Tibial nerve (tissue), 4 donors: ENCODE data around the gene USP17L10. TPM values are rescaled to one million over a fixed set of nuclear protein-coding genes. Genes with fewer than 3 reads are reported as not detected.
"Not testable (repeated sequence)": the region's sequence is repeated elsewhere in the genome, so short reads cannot be mapped to it uniquely, and the experiment has no call there.

Source experiments
- DNase-seq, 2 donors: peaks; one replicate each; pipeline ENCODE4 v3.0.0-alpha.2; 2019; ENCODE audit warnings: low spot score in 2 of 2
- H3K27ac ChIP-seq, 4 donors: fragments of 200-600 bp; sonication (generic) in 3 of 4; one replicate each; pipeline ENCODE4 v1.5.1; 2017 to 2019; ENCODE audit warnings: mild to moderate bottlenecking in 1 of 4
- H3K27me3 ChIP-seq, 2 donors: fragments of 200-600 bp; sonication (generic) in 1 of 2; one replicate each; pipeline versions ENCODE4 v1.5.1 to v1.6.0; 2017 to 2019
- H3K36me3 ChIP-seq, 3 donors: fragments of 200-600 bp; sonication (generic); one replicate each; pipeline ENCODE4 v1.5.1; 2018 to 2019
- H3K4me1 ChIP-seq, 4 donors: fragments of 200-600 bp; sonication (generic) in 3 of 4; one replicate each; pipeline ENCODE4 v1.5.1; 2017 to 2019
- H3K4me3 ChIP-seq, 4 donors: fragments of 200-600 bp; sonication (generic) in 3 of 4; one replicate each; pipeline ENCODE4 v1.5.1; 2017 to 2019; ENCODE audit warnings: mild to moderate bottlenecking in 1 of 4, moderate library complexity in 1 of 4
- H3K9me3 ChIP-seq, 4 donors: fragments of 200-600 bp; sonication (generic) in 3 of 4; one replicate each; pipeline ENCODE4 v1.5.1; 2017 to 2019
- WGBS, 2 donors: methylation state at CpG; one replicate each; pipeline ENCODE4 v1.1.5; 2018; 5-methylcytosine and 5-hydroxymethylcytosine counted together
- total RNA-seq, 4 donors: library from RNA; depleted of rRNA; stranded (reverse); fragments of >200 nt; gene quantifications; one replicate each; pipeline ENCODE4 v1.1.0, GENCODE V29; 2016

The USP17L10 gene
- total RNA-seq, 4 donors from 2014 or later = not detected

DNA sequence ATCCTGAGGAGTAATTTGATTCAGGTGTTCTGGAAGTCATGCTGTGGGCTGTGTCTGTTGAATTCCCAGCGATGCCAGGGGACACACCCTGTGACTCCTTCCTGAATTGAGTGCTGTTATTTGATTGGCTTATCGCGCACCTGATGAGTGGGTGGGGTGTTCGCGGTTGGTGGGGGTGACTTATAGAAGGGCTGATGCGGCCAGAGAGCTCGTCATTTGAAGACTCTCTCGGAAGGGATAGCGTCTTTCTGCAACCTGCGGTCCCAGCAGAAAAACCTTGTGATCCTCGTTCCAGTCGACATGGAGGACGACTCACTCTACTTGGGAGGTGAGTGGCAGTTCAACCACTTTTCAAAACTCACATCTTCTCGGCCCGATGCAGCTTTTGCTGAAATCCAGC lies 47.4 kb downstream of the USP17L10 start, which contains the start of gene USP17L20:
USP17L20 (plus strand) TSS at position 301 of the 400 bp plus-strand sequence; CDS start at position 301, 0 bp downstream.
- not testable (repeated sequence) for H3K36me3 ChIP-seq, H3K27me3 ChIP-seq, DNase-seq, H3K27ac ChIP-seq, H3K4me3 ChIP-seq, H3K9me3 ChIP-seq, H3K4me1 ChIP-seq
- WGBS, 2 donors = no CpG with 5 or more reads among the region's 15 CpGs

Other genes with a start within 250 kb of the USP17L10 start
- not detected for gene FAM90A26, start 40.2 kb upstream of the USP17L10 start, total RNA-seq
- gene USP17L11, start 4.7 kb downstream of the USP17L10 start, total RNA-seq = not detected
- gene USP17L12, start 9.5 kb downstream of the USP17L10 start, total RNA-seq = not detected
- gene USP17L13, start 14.2 kb downstream of the USP17L10 start, total RNA-seq = not detected
- gene USP17L15, start 23.7 kb downstream of the USP17L10 start, total RNA-seq = not detected
- not detected for gene USP17L17, start 33.2 kb downstream of the USP17L10 start, total RNA-seq
- not detected for gene USP17L18, start 38.0 kb downstream of the USP17L10 start, total RNA-seq
- not detected for gene USP17L19, start 42.7 kb downstream of the USP17L10 start, total RNA-seq
- not detected for gene USP17L20, start 47.5 kb downstream of the USP17L10 start, total RNA-seq
- not detected for gene USP17L21, start 52.2 kb downstream of the USP17L10 start, total RNA-seq
- gene USP17L22, start 57.0 kb downstream of the USP17L10 start, total RNA-seq = not detected
- gene USP17L24, start 114.5 kb downstream of the USP17L10 start, total RNA-seq = not detected
- not detected for gene USP17L25, start 119.3 kb downstream of the USP17L10 start, total RNA-seq
- not detected for gene USP17L26, start 124.0 kb downstream of the USP17L10 start, total RNA-seq
- not detected for gene USP17L5, start 128.7 kb downstream of the USP17L10 start, total RNA-seq
- gene USP17L27, start 133.5 kb downstream of the USP17L10 start, total RNA-seq = not detected
- gene USP17L28, start 138.2 kb downstream of the USP17L10 start, total RNA-seq = not detected
- not detected for gene USP17L29, start 143.0 kb downstream of the USP17L10 start, total RNA-seq
- not detected for gene USP17L30, start 152.5 kb downstream of the USP17L10 start, total RNA-seq
- gene DEFB131A, start 233.8 kb downstream of the USP17L10 start, total RNA-seq = not detected